GM21367 (cell line): ENCODE measurements around the gene INHBE.

Experiments used
- ATAC-seq: cut with Tn5 transposase; IDR thresholded peaks from one replicate; pipeline ENCODE4 v1.9.1; 2021; ENCODE audit not compliant: unreplicated experiment

Gene INHBE

GRCh38 chr12:57460841-57461275, 5.8 kb downstream of the INHBE start:
- ATAC-seq: no peak

GRCh38 chr12:57461276-57461916, 6.3 kb downstream of the INHBE start:
- ATAC-seq: no peak

- ATAC-seq: no peak
These were observed 6.8 kb downstream of the INHBE start for GRCh38 chr12:57461917-57462250.

GRCh38 chr12:57462251-57462911, 7.3 kb downstream of the INHBE start:
- ATAC-seq: peak; percentile 59

GRCh38 chr12:57462912-57463253, 7.8 kb downstream of the INHBE start:
- ATAC-seq: no peak

GRCh38 chr12:57464569-57464968, 9.5 kb downstream of the INHBE start:
- no peak for ATAC-seq

- ATAC-seq: no peak
These were observed 10.1 kb downstream of the INHBE start for GRCh38 chr12:57465030-57465746.

- no peak for ATAC-seq
These were observed 10.8 kb downstream of the INHBE start for GRCh38 chr12:57465747-57466505.

GRCh38 chr12:57467212-57467874, 12.2 kb downstream of the INHBE start:
- no peak for ATAC-seq

GRCh38 chr12:57467915-57468314, 12.8 kb downstream of the INHBE start:
- ATAC-seq: no peak

- no peak for ATAC-seq
These were observed 14.4 kb downstream of the INHBE start for GRCh38 chr12:57469296-57470164.

GRCh38 chr12:57470286-57470969, 15.3 kb downstream of the INHBE start:
- no peak for ATAC-seq

- no peak for ATAC-seq
These were observed 16.0 kb downstream of the INHBE start for GRCh38 chr12:57470970-57471656.

- ATAC-seq: no peak
These were observed 16.6 kb downstream of the INHBE start for GRCh38 chr12:57471661-57472060.

- ATAC-seq: no peak
These were observed 17.3 kb downstream of the INHBE start for GRCh38 chr12:57472391-57472790.

GRCh38 chr12:57473392-57473791, 18.3 kb downstream of the INHBE start:
- ATAC-seq: no peak

GRCh38 chr12:57473886-57474285, 18.8 kb downstream of the INHBE start:
- ATAC-seq: no peak

- ATAC-seq: no peak
These were observed 19.3 kb downstream of the INHBE start for GRCh38 chr12:57474430-57474829.

- ATAC-seq: no peak
These were observed 19.8 kb downstream of the INHBE start for GRCh38 chr12:57474862-57475261.
